Measurements from ENCODE around the gene HAUS2.
A peak's percentile ranks its signal among the peaks of the same experiment; 100 is the strongest.
"Not testable (repeated sequence)": the region's sequence is repeated elsewhere in the genome, so short reads cannot be mapped to it uniquely, and the experiment has no call there.

Gene HAUS2

GRCh38 chr15:42548249-42549031 lies at the start of gene HAUS2, which contains the start of gene LRRC57:
TSS of gene HAUS2 (plus strand) at chr15:42548838. CDS start at chr15:42548873, 35 bp downstream.
TSS of gene LRRC57 (minus strand) at chr15:42548793. CDS start at chr15:42548434, 359 bp downstream.
- DNase-seq, result peak; percentile 76

- DNase-seq, result no peak
These were observed 48.6 kb upstream of the HAUS2 start for GRCh38 chr15:42499858-42500609.

- no peak for DNase-seq
These were observed 46.2 kb upstream of the HAUS2 start for GRCh38 chr15:42502477-42502876.

- DNase-seq, result no peak
These were observed 44.8 kb upstream of the HAUS2 start for GRCh38 chr15:42503825-42504224.

- DNase-seq, result no peak
These were observed 44.0 kb upstream of the HAUS2 start for GRCh38 chr15:42504631-42505030.

- DNase-seq, result no peak
These were observed 41.1 kb upstream of the HAUS2 start for GRCh38 chr15:42507514-42507913.

GRCh38 chr15:42508263-42508690 lies 40.4 kb upstream of the HAUS2 start:
- DNase-seq, result no peak

GRCh38 chr15:42510258-42511006 lies 38.2 kb upstream of the HAUS2 start:
- no peak for DNase-seq

- peak; percentile 25 for DNase-seq
These were observed 37.6 kb upstream of the HAUS2 start for GRCh38 chr15:42511007-42511391.

- no peak for DNase-seq
These were observed 25.3 kb upstream of the HAUS2 start for GRCh38 chr15:42523331-42523730.

- DNase-seq, result no peak
These were observed 19.7 kb upstream of the HAUS2 start for GRCh38 chr15:42528970-42529369.

GRCh38 chr15:42533246-42533645 lies 15.4 kb upstream of the HAUS2 start:
- no peak for DNase-seq

- DNase-seq, result no peak
These were observed 3.6 kb upstream of the HAUS2 start for GRCh38 chr15:42544853-42545629.

GRCh38 chr15:42547918-42548248 lies 755 bp upstream of the HAUS2 start:
- no peak for DNase-seq

GRCh38 chr15:42549032-42549491 lies 424 bp downstream of the HAUS2 start:
- DNase-seq, result peak; percentile 54

GRCh38 chr15:42549741-42550392 lies 1.2 kb downstream of the HAUS2 start:
- DNase-seq, result no peak

- no peak for DNase-seq
These were observed 4.9 kb downstream of the HAUS2 start for GRCh38 chr15:42553554-42553953.

- not testable (repeated sequence) for DNase-seq
These were observed 8.0 kb downstream of the HAUS2 start for GRCh38 chr15:42556550-42557207.

- DNase-seq, result no peak
These were observed 10.1 kb downstream of the HAUS2 start for GRCh38 chr15:42558739-42559138.

GRCh38 chr15:42575188-42576039 lies 26.8 kb downstream of the HAUS2 start, which contains the start of gene STARD9:
TSS of gene STARD9 (plus strand) at chr15:42575606. CDS start at chr15:42575716, 110 bp downstream.
- DNase-seq, result peak; percentile 89
